ENCODE measurements around the gene RALBP1. TPM values are rescaled to one million over a fixed set of nuclear protein-coding genes. Genes with fewer than 3 reads are reported as not detected.
A peak's percentile ranks its signal among the peaks of the same experiment; 100 is the strongest.

The RALBP1 gene
- total and polyA plus RNA-seq, 2 donors, result 46.8 to 48.2 TPM

DNA sequence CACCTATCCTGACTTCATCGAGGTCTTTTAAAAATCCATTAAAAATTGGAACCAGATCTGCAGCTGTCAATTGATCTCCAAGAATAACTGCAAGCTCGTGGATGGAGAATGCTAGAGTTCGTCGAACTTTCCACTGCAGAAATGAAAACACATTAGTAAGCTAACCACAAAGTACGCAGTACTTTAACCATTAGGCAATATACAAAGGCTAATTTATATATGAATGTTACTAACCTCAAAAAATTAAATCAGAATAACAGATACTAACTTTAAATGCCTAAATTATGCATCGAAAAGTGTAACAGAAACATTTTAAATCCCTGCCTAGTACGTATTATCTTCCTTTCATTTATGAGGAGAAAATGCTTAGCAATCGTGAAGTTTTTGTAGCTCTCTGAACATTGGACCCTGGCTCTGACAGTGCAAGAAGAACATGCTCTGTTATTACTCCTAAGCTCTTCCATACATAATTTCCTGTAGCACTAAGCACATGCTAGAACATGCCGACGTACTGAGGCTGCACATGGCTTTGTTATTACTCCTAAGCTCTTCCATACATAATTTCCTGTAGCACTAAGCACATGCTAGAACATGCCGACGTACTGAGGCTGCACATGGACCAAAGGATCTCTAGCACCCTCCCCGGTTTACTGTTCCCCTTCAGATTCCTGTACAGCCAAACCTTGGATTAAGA lies 82.1 kb downstream of the RALBP1 start:
- Histone ChIP-seq H3K36me3 (ENCODE audit: insufficient read depth) (peaks cover 8% of the 10 kb centered on the region), H3K4me1 (ENCODE audit: insufficient read depth) (no peaks in the 10 kb centered on the region), H3K27ac (ENCODE audit: low read depth) (no peak overlapping the region), H3K4me3 (ENCODE audit: low read depth, low read length) (no peak overlapping the region)
- no peak for DNase-seq (ENCODE audit: extremely low spot score)
- WGBS, result 86% methylated on average over 13 of the region's 13 CpGs

DNA sequence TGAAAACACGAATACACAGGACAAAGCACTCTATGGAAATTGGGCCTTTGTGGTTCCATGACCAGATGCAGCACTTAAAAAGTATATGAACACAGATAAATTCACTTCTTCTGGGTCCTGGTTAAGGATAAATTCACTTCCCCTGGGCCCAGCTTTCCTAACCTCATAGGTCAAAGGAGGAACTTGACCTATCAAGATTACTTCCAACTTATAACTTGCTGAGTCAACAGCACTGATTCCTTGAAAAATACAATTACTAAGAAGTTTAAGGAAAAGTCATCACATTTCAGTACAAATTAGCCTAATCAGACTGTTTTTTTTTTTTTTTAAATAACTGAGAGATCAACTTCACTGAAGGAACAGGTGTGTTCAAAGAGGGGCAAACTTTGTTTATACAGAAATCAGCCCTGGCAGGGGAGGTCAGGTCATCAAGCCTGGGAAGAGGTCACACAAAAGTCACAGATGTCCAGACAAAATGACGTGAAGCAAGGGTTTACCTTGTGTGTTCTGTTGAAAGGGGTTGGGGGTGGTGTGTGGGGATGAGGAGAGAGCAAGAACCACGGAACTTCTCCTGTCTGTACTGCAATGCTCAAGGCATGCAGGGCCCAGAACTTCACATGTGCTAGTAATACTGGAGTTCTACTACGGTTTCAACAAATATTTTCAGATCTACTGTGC lies 83.2 kb downstream of the RALBP1 start:
- Histone ChIP-seq H3K36me3 (ENCODE audit: insufficient read depth) (peaks cover 4% of the 10 kb centered on the region), H3K4me3 (ENCODE audit: low read depth, low read length) (no peak overlapping the region), H3K27ac (ENCODE audit: low read depth) (no peak overlapping the region), H3K4me1 (ENCODE audit: insufficient read depth) (no peaks in the 10 kb centered on the region)
- 88% methylated on average over 4 of the region's 4 CpGs for WGBS
- no peak for DNase-seq (ENCODE audit: extremely low spot score)

DNA sequence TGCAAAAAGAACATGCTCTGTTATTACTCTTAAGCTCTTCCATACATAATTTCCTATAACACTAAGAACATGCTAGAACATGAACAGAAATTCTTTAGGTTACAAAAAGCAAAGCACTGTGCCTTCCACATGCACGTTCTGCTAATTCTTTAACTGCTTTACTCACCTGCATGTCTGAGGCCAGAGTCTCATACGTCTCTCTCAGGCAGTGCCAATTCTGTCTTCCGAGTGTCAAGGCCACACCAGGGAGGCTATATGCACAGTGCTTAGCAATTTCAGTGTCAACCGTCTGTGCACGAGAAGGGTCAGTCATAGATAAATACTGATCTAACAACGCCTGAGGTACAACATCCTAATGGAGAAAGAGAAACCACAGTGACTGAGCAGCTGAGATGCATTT lies 83.9 kb downstream of the RALBP1 start:
- 88% methylated on average over 6 of the region's 6 CpGs for WGBS
- Histone ChIP-seq H3K4me1 (ENCODE audit: insufficient read depth) (no peaks in the 10 kb centered on the region), H3K27ac (ENCODE audit: low read depth) (no peak overlapping the region), H3K4me3 (ENCODE audit: low read depth, low read length) (no peak overlapping the region), H3K36me3 (ENCODE audit: insufficient read depth) (peaks cover 3% of the 10 kb centered on the region)
- DNase-seq (ENCODE audit: extremely low spot score), result no peak

DNA sequence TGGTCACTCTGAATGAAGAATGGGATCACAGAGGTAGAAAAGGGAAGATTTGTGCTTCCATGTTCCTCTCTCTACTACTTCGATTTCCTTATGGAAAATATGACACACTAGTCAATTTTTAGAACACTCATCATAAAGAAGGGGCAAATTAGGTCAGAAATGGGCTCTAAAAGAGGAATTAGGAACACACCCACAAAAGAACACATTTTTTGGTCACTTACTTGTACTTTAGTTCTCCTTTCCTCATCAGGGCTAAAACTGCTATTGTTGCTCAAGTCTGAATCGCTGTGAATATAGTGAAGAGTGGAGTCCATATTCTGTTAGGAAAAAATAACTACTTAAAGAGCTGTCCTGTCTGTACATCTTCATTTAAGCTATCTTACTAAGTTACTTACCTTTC lies 86.4 kb downstream of the RALBP1 start:
- no peaks in the 10 kb centered on the region for H3K4me1 ChIP-seq (ENCODE audit: insufficient read depth)

GRCh38 chr18:9562584-9562983 lies 87.3 kb downstream of the RALBP1 start:
- Histone ChIP-seq H3K4me3 (ENCODE audit: low read depth, low read length) (no peak overlapping the region), H3K4me1 (ENCODE audit: insufficient read depth) (no peaks in the 10 kb centered on the region), H3K27ac (ENCODE audit: low read depth) (no peak overlapping the region), H3K36me3 (ENCODE audit: insufficient read depth) (peaks cover 3% of the 10 kb centered on the region)
- DNase-seq (ENCODE audit: extremely low spot score), result no peak
- 57% methylated on average over 4 of the region's 4 CpGs for WGBS

More for the DNA sequence above, 86.4 kb downstream of the RALBP1 start:
- 89% methylated on average over 2 of the region's 2 CpGs for WGBS
- H3K27ac ChIP-seq (ENCODE audit: low read depth), result no peak overlapping the region
- DNase-seq (ENCODE audit: extremely low spot score), result no peak
- no peak overlapping the region for H3K4me3 ChIP-seq (ENCODE audit: low read depth, low read length)
- peaks cover 3% of the 10 kb centered on the region for H3K36me3 ChIP-seq (ENCODE audit: insufficient read depth)

- Histone ChIP-seq H3K4me1 (ENCODE audit: insufficient read depth) (no peaks in the 10 kb centered on the region), H3K27ac (ENCODE audit: low read depth) (no peak overlapping the region), H3K4me3 (ENCODE audit: low read depth, low read length) (no peak overlapping the region), H3K36me3 (ENCODE audit: insufficient read depth) (peaks cover 3% of the 10 kb centered on the region)
- 88% methylated on average over 4 of the region's 4 CpGs for WGBS
- DNase-seq (ENCODE audit: extremely low spot score), result no peak
These were observed 88.0 kb downstream of the RALBP1 start for GRCh38 chr18:9563331-9563730.

GRCh38 chr18:9565407-9565806 lies 90.1 kb downstream of the RALBP1 start:
- Histone ChIP-seq H3K4me1 (ENCODE audit: insufficient read depth) (no peaks in the 10 kb centered on the region), H3K27ac (ENCODE audit: low read depth) (no peak overlapping the region), H3K36me3 (ENCODE audit: insufficient read depth) (no peaks in the 10 kb centered on the region), H3K4me3 (ENCODE audit: low read depth, low read length) (no peak overlapping the region)
- 83% methylated on average over 2 of the region's 2 CpGs for whole genome bisulfite sequencing
- no peak for DNase-seq (ENCODE audit: extremely low spot score)

- Histone ChIP-seq H3K4me3 (ENCODE audit: low read depth, low read length) (no peak overlapping the region), H3K27ac (ENCODE audit: low read depth) (no peak overlapping the region), H3K4me1 (ENCODE audit: insufficient read depth) (no peaks in the 10 kb centered on the region), H3K36me3 (ENCODE audit: insufficient read depth) (peaks cover 2% of the 10 kb centered on the region)
- no peak for DNase-seq (ENCODE audit: extremely low spot score)
These were observed 92.9 kb downstream of the RALBP1 start for GRCh38 chr18:9568186-9568585.

- no peaks in the 10 kb centered on the region for H3K4me1 ChIP-seq (ENCODE audit: insufficient read depth)
These were observed 93.9 kb downstream of the RALBP1 start for GRCh38 chr18:9569178-9569577.

GRCh38 chr18:9570255-9570654 lies 94.9 kb downstream of the RALBP1 start:
- no peak overlapping the region for H3K4me3 ChIP-seq (ENCODE audit: low read depth, low read length)
- no peak for DNase-seq (ENCODE audit: extremely low spot score)
- H3K27ac ChIP-seq (ENCODE audit: low read depth), result no peak overlapping the region
- no peaks in the 10 kb centered on the region for H3K4me1 ChIP-seq (ENCODE audit: insufficient read depth)
- WGBS, result 78% methylated on average over 3 of the region's 3 CpGs
- peaks cover 2% of the 10 kb centered on the region for H3K36me3 ChIP-seq (ENCODE audit: insufficient read depth)

More at GRCh38 chr18:9569178-9569577, 93.9 kb downstream of the RALBP1 start:
- DNase-seq (ENCODE audit: extremely low spot score), result no peak
- Histone ChIP-seq H3K4me3 (ENCODE audit: low read depth, low read length) (no peak overlapping the region), H3K27ac (ENCODE audit: low read depth) (no peak overlapping the region), H3K36me3 (ENCODE audit: insufficient read depth) (peaks cover 2% of the 10 kb centered on the region)
- WGBS, result 92% methylated on average over 8 of the region's 8 CpGs

GRCh38 chr18:9571546-9571945 lies 96.2 kb downstream of the RALBP1 start:
- 93% methylated on average over 3 of the region's 3 CpGs for WGBS
- Histone ChIP-seq H3K27ac (ENCODE audit: low read depth) (no peak overlapping the region), H3K4me1 (ENCODE audit: insufficient read depth) (no peaks in the 10 kb centered on the region), H3K4me3 (ENCODE audit: low read depth, low read length) (no peak overlapping the region), H3K36me3 (ENCODE audit: insufficient read depth) (peaks cover 2% of the 10 kb centered on the region)
- DNase-seq (ENCODE audit: extremely low spot score), result no peak

DNA sequence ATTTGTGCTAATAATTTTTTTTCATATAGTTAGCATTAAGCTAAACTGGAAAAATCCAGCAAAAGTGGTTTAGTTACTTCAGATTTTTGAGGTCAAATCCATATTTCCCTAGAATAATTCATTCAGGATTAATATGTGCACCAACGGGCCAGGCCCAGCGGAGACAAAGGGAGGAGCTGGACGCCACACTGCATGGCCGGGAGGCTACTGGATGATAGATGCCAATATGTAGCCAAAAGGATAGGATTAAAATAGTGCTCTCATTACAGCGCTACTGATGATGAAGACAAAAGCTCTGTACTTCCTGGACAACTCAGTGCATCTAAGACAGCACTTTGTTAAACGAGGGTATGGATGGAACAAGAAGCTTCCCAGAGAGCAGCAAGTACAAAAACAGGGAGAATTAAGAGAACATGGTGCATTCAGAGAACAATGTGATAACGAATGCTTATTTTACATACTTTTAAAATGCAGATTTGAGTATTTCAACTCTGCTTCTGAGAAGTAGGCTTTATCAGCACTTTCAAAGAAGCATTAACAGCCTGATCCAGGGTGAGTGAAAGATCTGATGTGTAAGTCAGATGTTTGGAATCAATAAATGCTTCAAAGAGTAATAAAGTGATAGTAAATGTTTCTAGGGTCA lies 99.3 kb downstream of the RALBP1 start:
- H3K4me1 ChIP-seq (ENCODE audit: insufficient read depth), result no peaks in the 10 kb centered on the region
- no peak overlapping the region for H3K27ac ChIP-seq (ENCODE audit: low read depth)
- H3K4me3 ChIP-seq (ENCODE audit: low read depth, low read length), result no peak overlapping the region
- WGBS, result 87% methylated on average over 7 of the region's 7 CpGs
- peaks cover 2% of the 10 kb centered on the region for H3K36me3 ChIP-seq (ENCODE audit: insufficient read depth)
- DNase-seq (ENCODE audit: extremely low spot score), result no peak

- H3K27ac ChIP-seq (ENCODE audit: low read depth), result no peak overlapping the region
- 6% methylated on average over 5 of the region's 5 CpGs for WGBS
- no peaks in the 10 kb centered on the region for H3K4me1 ChIP-seq (ENCODE audit: insufficient read depth)
- no peak overlapping the region for H3K4me3 ChIP-seq (ENCODE audit: low read depth, low read length)
- DNase-seq (ENCODE audit: extremely low spot score), result peak; percentile 70
- peaks cover 2% of the 10 kb centered on the region for H3K36me3 ChIP-seq (ENCODE audit: insufficient read depth)
These were observed 100.2 kb downstream of the RALBP1 start for GRCh38 chr18:9575558-9575957.

GRCh38 chr18:9577361-9577760 lies 102.0 kb downstream of the RALBP1 start:
- no peak overlapping the region for H3K4me3 ChIP-seq (ENCODE audit: low read depth, low read length)
- no peaks in the 10 kb centered on the region for H3K36me3 ChIP-seq (ENCODE audit: insufficient read depth)
- no peaks in the 10 kb centered on the region for H3K4me1 ChIP-seq (ENCODE audit: insufficient read depth)
- WGBS, result 96% methylated on average over 9 of the region's 9 CpGs
- DNase-seq (ENCODE audit: extremely low spot score), result no peak
- no peak overlapping the region for H3K27ac ChIP-seq (ENCODE audit: low read depth)

Measured in urinary bladder (tissue), 4 donors.